ENCODE results near the gene NLN.
A peak's percentile ranks its signal among the peaks of the same experiment; 100 is the strongest.
"Not testable (repeated sequence)": the region's sequence is repeated elsewhere in the genome, so short reads cannot be mapped to it uniquely, and the experiment has no call there.

Gene NLN

GRCh38 chr5:65775476-65775875 is 53.5 kb downstream of the NLN start:
- no peak for DNase-seq

- peak; percentile 10 for DNase-seq
These were observed 54.6 kb downstream of the NLN start for GRCh38 chr5:65776441-65777141.

- DNase-seq, result no peak
These were observed 56.1 kb downstream of the NLN start for GRCh38 chr5:65778126-65778525.

- peak; percentile 62 for DNase-seq
These were observed 57.6 kb downstream of the NLN start for GRCh38 chr5:65779643-65780042.

- DNase-seq, result not testable (repeated sequence)
These were observed 66.3 kb downstream of the NLN start for GRCh38 chr5:65788296-65788695.

GRCh38 chr5:65790371-65791163 is 68.6 kb downstream of the NLN start:
- DNase-seq, result no peak

GRCh38 chr5:65791712-65792673 is 70.0 kb downstream of the NLN start:
- no peak for DNase-seq

- no peak for DNase-seq
These were observed 74.3 kb downstream of the NLN start for GRCh38 chr5:65796269-65796668.

GRCh38 chr5:65796751-65797316 is 74.8 kb downstream of the NLN start:
- no peak for DNase-seq

GRCh38 chr5:65797481-65797880 is 75.5 kb downstream of the NLN start:
- no peak for DNase-seq

- DNase-seq, result no peak
These were observed 77.9 kb downstream of the NLN start for GRCh38 chr5:65799857-65800256.

- DNase-seq, result no peak
These were observed 78.8 kb downstream of the NLN start for GRCh38 chr5:65800775-65801174.

- DNase-seq, result no peak
These were observed 79.4 kb downstream of the NLN start for GRCh38 chr5:65801352-65801783.

GRCh38 chr5:65802080-65802479 is 80.1 kb downstream of the NLN start:
- no peak for DNase-seq

GRCh38 chr5:65802820-65803219 is 80.8 kb downstream of the NLN start:
- DNase-seq, result no peak

GRCh38 chr5:65803699-65804391 is 81.8 kb downstream of the NLN start:
- no peak for DNase-seq

GRCh38 chr5:65805089-65805488 is 83.1 kb downstream of the NLN start:
- DNase-seq, result no peak

- not testable (repeated sequence) for DNase-seq
These were observed 85.5 kb downstream of the NLN start for GRCh38 chr5:65807494-65807893.

GRCh38 chr5:65808251-65808741 is 86.3 kb downstream of the NLN start:
- DNase-seq, result no peak

- DNase-seq, result no peak
These were observed 86.8 kb downstream of the NLN start for GRCh38 chr5:65808818-65809217.

- no peak for DNase-seq
These were observed 88.0 kb downstream of the NLN start for GRCh38 chr5:65809817-65810531.
